Measurements from ENCODE around the gene AP4B1. TPM values are rescaled to one million over a fixed set of nuclear protein-coding genes. Genes with fewer than 3 reads are reported as not detected.
"Not testable (repeated sequence)": the region's sequence is repeated elsewhere in the genome, so short reads cannot be mapped to it uniquely, and the experiment has no call there.

AP4B1 gene
- total and polyA plus RNA-seq, 11 donors = 7.3 to 17.2 (median 10.5) TPM

- TF ChIP-seq POLR2A (IDR thresholded peaks at IDR 0.05) (no peak), CTCF (IDR thresholded peaks at IDR 0.05) (no peak)
- H3K4me3 ChIP-seq = no peak overlapping the region
- no peak for ATAC-seq
- peaks cover 0 to 9% (median 0%) of the 10 kb centered on the region in 9 donors for H3K36me3 ChIP-seq
- intact Hi-C loops (cut with DNase I) = no loop called here
- 89 to 96% (median 92%) methylated on average over 2 of the region's 2 CpGs for WGBS, 4 donors
- H3K27ac ChIP-seq = no peak overlapping the region
- H3K9me3 ChIP-seq = no peaks in the 10 kb centered on the region
- no peak for DNase-seq
- no peaks in the 10 kb centered on the region for H3K27me3 ChIP-seq
- H3K4me1 ChIP-seq = peaks cover 0 to 41% (median 0%) of the 10 kb centered on the region in 12 donors
Measured at GRCh38 chr1:113856401-113856790, 48.2 kb downstream of the AP4B1 start.

GRCh38 chr1:113855630-113856400, 48.8 kb downstream of the AP4B1 start:
- TF ChIP-seq CTCF (IDR thresholded peaks at IDR 0.05) (no peak), POLR2A (IDR thresholded peaks at IDR 0.05) (no peak)
- Histone ChIP-seq H3K27me3 (no peaks in the 10 kb centered on the region), H3K4me3 (no peak overlapping the region), H3K27ac (no peak overlapping the region), H3K36me3 (peaks cover 0 to 9% (median 0%) of the 10 kb centered on the region in 9 donors), H3K4me1 (peaks cover 0 to 35% (median 0%) of the 10 kb centered on the region in 12 donors), H3K9me3 (no peaks in the 10 kb centered on the region)
- ATAC-seq = no peak
- 92 to 97% (median 94%) methylated on average over 4 of the region's 4 CpGs for WGBS, 4 donors
- intact Hi-C loops (cut with DNase I) = no loop called here
- DNase-seq = no peak

GRCh38 chr1:113854234-113854633, 50.4 kb downstream of the AP4B1 start:
- intact Hi-C loops (cut with DNase I) = no loop called here
- Histone ChIP-seq H3K27ac (no peak overlapping the region), H3K36me3 (peaks cover 0 to 9% (median 0%) of the 10 kb centered on the region in 9 donors), H3K4me3 (no peak overlapping the region), H3K9me3 (no peaks in the 10 kb centered on the region), H3K4me1 (peaks cover 0 to 19% (median 0%) of the 10 kb centered on the region in 12 donors), H3K27me3 (no peaks in the 10 kb centered on the region)
- no peak for TF ChIP-seq CTCF (IDR thresholded peaks at IDR 0.05)
- TF ChIP-seq POLR2A (IDR thresholded peaks at IDR 0.05) = no peak
- 44 to 87% (median 54%) methylated on average over 1 of the region's 1 CpG for WGBS, 4 donors
- DNase-seq = no peak
- no peak for ATAC-seq

GRCh38 chr1:113852694-113853093, 51.9 kb downstream of the AP4B1 start:
- H3K9me3 ChIP-seq; H3K36me3 ChIP-seq; H3K4me1 ChIP-seq; intact Hi-C loops (cut with DNase I); H3K27ac ChIP-seq; H3K4me3 ChIP-seq; ATAC-seq; H3K27me3 ChIP-seq; DNase-seq: not testable (repeated sequence)
- 78 to 95% (median 91%) methylated on average over 6 of the region's 6 CpGs for WGBS, 4 donors

All from heart left ventricle (tissue), 16 donors.